Left ventricle myocardium inferior (tissue), 1 donor: ENCODE results near the gene UNC45A. TPM values are rescaled to one million over a fixed set of nuclear protein-coding genes. Genes with fewer than 3 reads are reported as not detected.

Experiments
- DNase-seq: peaks from one replicate; pipeline ENCODE4 v3.0.0-alpha.2; 2020
- H3K27ac ChIP-seq: fragments of 200-600 bp; replicated peaks from 2 replicates; pipeline ENCODE4 v1.8.0; 2021
- H3K27me3 ChIP-seq: fragments of 200-600 bp; 2 replicates; pipeline ENCODE4 v1.8.0; 2021; ENCODE audit warnings: low read depth
- H3K36me3 ChIP-seq: fragments of 200-600 bp; 2 replicates; pipeline ENCODE4 v1.8.0; 2021
- H3K4me1 ChIP-seq: fragments of 200-600 bp; 2 replicates; pipeline ENCODE4 v1.8.0; 2021
- H3K4me3 ChIP-seq: fragments of 200-600 bp; 2 replicates; pipeline ENCODE4 v1.8.0; 2021; ENCODE audit warnings: mild to moderate bottlenecking, moderate library complexity
- H3K9me3 ChIP-seq: fragments of 200-600 bp; replicated peaks from 2 replicates; pipeline ENCODE4 v1.8.0; 2021
- intact Hi-C: fragments of 100-400 bp; cut with micrococcal nuclease; formaldehyde crosslinking; loops from one replicate; pipeline ENCODE4 v1.11.0; 2022
- total RNA-seq: library from RNA; stranded (reverse); fragmentation: NEBNext Ultra II Directional; extraction: Animal tissue kit (Norgen Biotek cat#: 25700); gene quantifications from one replicate; pipeline ENCODE4 v1.2.1, GENCODE V29; 2021
- TF ChIP-seq, protein P1 (sequence below): fragments of 200-600 bp; IDR thresholded peaks from 2 replicates; pipeline ENCODE4 v1.8.0; 2021; ENCODE audit warnings: antibody characterized with exemption, mild to moderate bottlenecking, borderline replicate concordance
- donor health status: DM: no; HTN: yes; CAD: no; lungs with severe emphysema.

Gene UNC45A
- total RNA-seq, 1 donor from 2014 or later, result 21.9 TPM

DNA sequence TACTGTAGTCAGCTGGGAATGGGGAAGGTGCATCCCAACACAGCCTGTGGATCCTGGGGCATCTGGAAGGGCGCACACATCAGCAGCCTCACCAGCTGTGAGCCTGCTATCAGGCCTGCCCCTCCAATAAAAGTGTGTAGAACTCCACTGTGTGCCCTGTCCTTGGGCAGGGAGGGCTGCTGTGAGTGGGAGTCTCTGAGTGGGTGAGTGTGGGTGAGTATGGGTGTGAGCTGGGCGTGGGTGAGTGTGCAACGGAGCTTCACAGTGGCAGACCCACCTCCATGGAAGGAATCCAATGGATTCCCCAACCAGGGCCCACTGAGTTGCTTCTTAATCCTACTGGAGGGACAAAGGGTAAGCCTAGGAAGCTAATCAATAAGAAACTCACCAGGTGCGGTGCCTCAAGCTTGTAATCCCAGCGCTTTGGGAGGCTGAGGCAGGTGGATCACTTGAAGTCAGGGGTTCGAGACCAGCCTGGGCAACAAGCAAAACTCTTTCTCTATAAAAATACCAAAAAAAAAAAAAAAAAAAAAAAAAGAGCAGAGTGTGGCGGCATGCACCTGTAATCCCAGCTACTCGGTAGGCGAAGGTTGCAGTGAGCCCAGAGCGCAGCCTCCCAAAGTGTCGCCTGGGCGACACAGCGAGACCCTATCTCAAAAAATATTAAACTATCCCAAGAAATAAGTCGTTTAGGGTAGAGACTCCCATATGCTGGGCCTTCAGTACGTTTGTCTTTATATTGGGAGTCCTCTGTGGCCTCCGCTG is 19.0 kb downstream of the UNC45A start:
- H3K27me3 ChIP-seq, result no peaks in the 10 kb centered on the region
- peak overlapping the region; percentile 94 for H3K27ac ChIP-seq
- TF ChIP-seq, protein P1, sequence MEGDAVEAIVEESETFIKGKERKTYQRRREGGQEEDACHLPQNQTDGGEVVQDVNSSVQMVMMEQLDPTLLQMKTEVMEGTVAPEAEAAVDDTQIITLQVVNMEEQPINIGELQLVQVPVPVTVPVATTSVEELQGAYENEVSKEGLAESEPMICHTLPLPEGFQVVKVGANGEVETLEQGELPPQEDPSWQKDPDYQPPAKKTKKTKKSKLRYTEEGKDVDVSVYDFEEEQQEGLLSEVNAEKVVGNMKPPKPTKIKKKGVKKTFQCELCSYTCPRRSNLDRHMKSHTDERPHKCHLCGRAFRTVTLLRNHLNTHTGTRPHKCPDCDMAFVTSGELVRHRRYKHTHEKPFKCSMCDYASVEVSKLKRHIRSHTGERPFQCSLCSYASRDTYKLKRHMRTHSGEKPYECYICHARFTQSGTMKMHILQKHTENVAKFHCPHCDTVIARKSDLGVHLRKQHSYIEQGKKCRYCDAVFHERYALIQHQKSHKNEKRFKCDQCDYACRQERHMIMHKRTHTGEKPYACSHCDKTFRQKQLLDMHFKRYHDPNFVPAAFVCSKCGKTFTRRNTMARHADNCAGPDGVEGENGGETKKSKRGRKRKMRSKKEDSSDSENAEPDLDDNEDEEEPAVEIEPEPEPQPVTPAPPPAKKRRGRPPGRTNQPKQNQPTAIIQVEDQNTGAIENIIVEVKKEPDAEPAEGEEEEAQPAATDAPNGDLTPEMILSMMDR, result no peak
- H3K4me1 ChIP-seq, result peaks cover 46% of the 10 kb centered on the region
- no peaks in the 10 kb centered on the region for H3K9me3 ChIP-seq
- H3K36me3 ChIP-seq, result peaks cover 49% of the 10 kb centered on the region
- peak overlapping the region; percentile 91 for H3K4me3 ChIP-seq
- intact Hi-C loops, result no loop called here
- DNase-seq, result no peak

DNA sequence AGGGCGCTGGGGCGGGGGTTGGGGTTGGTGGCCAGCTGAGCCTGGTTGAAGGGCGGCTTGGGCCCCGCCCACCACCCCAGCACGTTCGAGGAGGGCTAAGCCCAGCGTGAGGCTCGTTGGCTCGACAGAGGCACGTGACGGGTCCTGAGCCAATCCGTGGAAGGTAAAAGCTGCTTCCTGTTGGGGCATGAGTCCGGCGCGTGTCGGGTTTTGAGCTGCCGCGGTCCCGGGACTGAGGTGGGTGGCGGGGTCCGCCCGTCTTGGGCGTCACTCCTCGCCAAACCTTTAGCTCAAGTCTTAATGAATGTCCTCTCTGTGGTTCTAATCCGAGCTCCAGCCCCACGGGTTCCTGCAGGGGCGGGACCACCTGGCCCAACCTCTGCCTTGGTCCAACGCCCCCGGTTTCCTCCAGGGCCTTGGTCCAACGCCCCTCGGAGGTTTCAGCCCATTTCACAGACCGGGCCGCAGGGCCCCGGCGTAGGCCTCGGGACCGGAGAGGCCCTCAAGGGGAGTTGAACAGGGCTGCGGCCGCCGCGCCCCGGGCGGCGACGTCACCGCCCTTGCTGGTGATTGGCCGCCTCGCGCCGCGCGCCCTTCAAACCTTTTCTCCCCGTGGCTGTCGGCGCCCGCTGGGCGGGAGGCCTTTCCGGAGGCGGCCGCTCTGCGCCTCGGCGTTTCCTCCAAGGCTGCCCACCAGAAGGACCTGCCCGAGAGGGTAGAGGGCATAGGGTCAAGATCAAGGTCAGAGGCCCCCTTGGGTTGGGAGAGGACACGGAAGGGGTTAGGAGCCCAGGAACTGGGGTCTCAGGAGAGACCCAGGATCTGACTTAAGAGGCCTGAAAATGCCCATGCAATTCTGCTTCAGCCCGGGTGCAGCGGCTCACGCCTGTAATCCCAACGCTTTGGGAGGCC is 19.9 kb downstream of the UNC45A start, which contains the start of gene RCCD1:
TSS of gene RCCD1 (plus strand) at position 173 of the 912 bp plus-strand sequence. CDS start 1,851 bp downstream, outside the sequence.
- Histone ChIP-seq H3K4me1 (peaks cover 55% of the 10 kb centered on the region), H3K36me3 (peaks cover 41% of the 10 kb centered on the region), H3K27ac (peak within 1 kb of the TSS; percentile 94), H3K9me3 (no peaks in the 10 kb centered on the region), H3K27me3 (no peaks in the 10 kb centered on the region), H3K4me3 (peak within 1 kb of the TSS; percentile 91)
- TF ChIP-seq, protein P1, result no peak
- DNase-seq, result peak; percentile 96
- intact Hi-C loops, result no loop called here

DNA sequence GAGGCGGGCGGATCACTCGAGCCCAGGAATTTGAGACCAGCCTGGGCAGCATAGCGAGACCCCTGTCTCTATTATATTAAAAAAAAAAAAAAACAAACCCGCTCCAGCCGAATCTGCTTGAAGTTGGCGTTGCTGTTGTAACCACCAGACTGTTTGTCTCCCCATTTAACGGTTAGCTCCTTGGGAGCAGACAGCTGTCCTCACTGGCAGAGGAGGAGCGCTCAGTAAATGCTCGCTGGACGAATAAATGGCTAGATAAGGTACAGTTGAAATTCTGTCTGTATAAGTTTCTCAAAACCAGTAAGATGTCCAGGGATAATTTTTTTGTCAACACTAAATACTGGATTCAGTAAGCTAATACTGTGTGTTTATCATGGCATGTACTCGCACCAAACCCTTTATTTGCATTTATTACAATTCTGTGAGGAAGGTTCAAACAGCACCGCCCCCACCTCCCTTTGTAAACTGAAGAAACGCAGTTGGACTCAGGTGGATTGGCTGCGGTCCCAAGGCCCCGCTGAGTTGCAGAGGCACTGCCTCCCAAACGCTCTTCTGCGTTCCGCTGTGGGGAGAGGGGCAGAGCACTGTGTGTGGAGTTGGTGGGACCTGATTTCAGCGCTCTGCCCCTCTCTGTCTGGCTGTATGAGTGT is 20.7 kb downstream of the UNC45A start:
- Histone ChIP-seq H3K27me3 (no peaks in the 10 kb centered on the region), H3K27ac (no peak overlapping the region), H3K9me3 (no peaks in the 10 kb centered on the region), H3K4me3 (peak overlapping the region; percentile 91), H3K36me3 (peaks cover 41% of the 10 kb centered on the region), H3K4me1 (peaks cover 63% of the 10 kb centered on the region)
- intact Hi-C loops, result no loop called here
- TF ChIP-seq, protein P1, result no peak
- no peak for DNase-seq

DNA sequence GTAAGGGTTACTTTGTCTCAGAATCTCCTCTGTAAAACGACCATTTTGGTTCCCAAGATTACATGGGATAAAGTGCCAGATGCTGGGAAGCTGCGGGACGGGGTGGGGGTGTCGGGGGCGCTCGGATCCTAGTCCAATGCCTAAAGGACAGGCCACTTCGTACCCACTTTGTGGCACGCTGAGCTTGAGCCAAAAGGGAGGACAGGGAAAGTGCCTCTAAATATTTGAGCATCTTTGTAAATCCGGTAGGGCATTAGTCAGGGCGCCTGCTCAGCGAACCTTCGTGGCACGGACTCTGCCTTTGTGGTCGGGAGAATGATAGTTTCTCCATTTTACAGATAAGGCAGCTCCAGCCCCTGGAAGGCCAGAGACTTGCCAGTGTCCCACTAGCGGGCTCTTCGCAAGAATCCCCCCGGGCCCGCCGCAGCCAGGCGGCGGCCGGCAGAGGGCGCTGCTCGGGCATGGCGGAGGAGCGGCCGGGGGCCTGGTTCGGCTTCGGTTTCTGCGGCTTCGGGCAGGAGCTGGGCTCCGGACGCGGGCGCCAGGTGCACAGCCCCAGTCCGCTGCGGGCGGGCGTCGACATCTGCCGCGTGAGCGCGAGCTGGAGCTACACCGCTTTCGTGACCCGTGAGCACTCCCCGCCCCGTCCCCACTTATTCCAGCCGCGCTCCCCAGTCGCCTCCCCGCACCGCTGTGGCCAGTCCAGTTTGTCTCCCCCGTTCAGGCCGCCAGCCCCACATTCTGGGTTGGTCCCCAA is 21.4 kb downstream of the UNC45A start:
- Histone ChIP-seq H3K9me3 (no peaks in the 10 kb centered on the region), H3K4me1 (peaks cover 70% of the 10 kb centered on the region), H3K27me3 (no peaks in the 10 kb centered on the region), H3K27ac (peak overlapping the region; percentile 73), H3K36me3 (peaks cover 41% of the 10 kb centered on the region), H3K4me3 (peak overlapping the region; percentile 84)
- TF ChIP-seq, protein P1, result peak; percentile 96
- intact Hi-C loops, result no loop called here
- peak; percentile 80 for DNase-seq
